Kidney tubule cell (primary cell): Measurements from ENCODE around the gene ARHGEF9.
A peak's percentile ranks its signal among the peaks of the same experiment; 100 is the strongest.
"Not testable (repeated sequence)": the region's sequence is repeated elsewhere in the genome, so short reads cannot be mapped to it uniquely, and the experiment has no call there.

Experiments used
- DNase-seq: peaks from one replicate; pipeline ENCODE4 v3.0.0-alpha.2; 2018; ENCODE audit warnings: low spot score

ARHGEF9 gene

DNA sequence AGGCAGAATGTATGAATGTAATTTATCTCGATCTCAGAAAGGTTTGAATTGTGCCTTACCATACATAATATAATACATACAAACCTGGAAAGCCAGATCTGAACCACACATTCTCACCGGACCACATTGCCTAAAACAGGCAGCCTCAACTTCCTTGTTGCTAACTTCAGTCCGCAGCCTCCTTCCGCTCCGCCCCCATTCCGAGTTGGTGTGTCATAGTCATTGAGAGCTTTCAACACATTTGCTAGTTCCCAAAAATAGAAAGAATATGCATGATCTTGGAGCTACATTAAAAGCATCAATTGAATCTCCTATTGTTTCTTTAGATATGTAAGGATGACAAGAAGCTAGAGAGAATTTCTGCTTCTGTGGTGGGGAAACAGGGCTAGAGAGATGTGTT, 127.2 kb downstream of the ARHGEF9 start:
- DNase-seq: peak; percentile 53

DNA sequence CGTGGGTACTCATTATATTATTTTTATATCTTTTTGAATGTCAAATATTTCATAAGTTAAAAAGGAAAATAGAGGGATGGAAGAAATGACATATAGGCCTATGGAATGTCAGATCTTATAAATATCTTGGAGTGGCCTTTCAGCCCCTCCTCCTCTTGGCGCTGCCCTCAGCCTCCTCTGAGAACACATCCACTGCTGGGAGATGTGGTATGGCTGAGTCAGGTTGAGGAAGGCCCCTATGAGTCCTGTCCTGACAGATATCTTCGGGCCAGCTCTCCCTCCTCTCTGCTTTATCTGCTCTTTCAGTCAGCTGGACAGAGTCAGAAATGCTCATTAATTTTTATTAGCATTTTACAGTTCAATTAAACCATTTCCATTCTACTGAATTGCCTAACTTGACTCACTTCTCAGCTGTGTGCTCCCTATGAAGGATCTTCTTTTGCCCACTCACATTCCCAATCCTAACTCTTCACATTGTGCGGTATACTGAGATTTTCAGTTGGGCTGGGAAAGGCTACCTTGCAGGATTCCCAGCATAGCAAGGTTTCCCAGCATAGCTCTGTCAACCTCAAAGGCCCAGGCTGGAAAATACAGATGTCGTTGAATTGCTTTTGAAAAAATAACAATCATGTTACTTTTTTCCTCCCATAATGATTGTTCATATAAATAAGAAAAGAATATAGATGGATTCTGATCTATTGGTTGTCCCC, 128.0 kb downstream of the ARHGEF9 start:
- DNase-seq: peak; percentile 30

DNA sequence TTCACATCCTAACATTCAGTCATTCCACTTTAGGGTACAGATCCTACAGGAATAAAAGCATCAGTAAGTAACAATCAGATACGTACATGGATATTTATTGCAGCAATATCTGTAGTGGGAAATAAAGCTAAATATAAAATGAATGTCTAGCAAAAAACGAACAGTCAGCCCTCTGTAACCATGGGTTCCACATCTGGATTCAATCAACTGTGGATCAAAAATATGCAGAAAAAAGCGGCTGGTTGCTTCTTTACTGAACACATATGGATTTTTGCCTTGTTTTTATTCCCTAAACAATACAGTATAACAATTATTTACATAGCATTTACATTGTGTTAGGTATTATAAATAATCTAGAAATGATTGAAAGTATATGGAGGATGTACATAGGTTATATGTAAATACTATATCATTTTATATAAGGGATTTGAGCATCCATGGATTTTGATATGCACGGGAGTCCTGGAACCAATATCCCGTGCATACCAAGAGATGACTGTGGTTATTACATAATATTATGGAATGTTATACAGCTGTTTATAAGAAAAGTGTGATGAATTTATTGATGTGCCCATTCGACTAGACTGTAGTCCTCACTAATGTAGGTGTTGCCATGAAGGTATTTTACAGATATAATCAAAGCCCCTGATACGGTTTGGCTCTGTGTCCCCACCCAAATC, 132.8 kb downstream of the ARHGEF9 start:
- no peak for DNase-seq

DNA sequence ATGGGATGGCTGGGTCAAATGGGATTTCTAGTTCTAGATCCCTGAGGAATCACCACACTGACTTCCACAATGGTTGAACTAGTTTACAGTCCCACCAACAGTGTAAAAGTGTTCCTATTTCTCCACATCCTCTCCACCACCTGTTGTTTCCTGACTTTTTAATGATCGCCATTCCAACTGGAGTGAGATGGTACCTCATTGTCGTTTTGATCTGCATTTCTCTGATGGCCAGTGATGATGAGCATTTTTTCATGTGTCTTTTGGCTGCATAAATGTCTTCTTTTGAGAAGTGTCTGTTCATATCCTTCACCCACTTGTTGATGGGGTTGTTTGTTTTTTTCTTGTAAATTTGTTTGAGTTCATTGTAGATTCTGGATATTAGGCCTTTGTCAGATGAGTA, 139.3 kb downstream of the ARHGEF9 start:
- not testable (repeated sequence) for DNase-seq

DNA sequence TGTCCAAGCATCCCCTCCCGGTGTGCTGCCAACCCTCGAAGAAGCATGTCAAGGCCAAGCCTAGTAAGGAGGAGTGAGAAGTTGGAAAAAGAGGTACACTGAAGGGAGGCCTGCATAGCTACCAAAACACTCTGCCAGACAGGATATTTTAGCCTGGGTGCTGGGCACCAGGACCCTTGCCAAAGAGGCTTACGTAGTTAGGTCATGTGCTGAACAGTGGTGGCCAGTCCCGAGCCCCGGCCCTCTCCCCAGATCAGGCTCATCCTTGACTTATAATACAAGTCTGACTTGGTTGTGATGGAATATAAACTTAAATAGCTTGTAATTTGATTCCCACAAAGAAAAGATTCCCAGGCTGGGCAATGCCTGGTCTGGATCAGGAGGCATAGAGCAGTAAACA, 149.3 kb downstream of the ARHGEF9 start:
- no peak for DNase-seq

DNA sequence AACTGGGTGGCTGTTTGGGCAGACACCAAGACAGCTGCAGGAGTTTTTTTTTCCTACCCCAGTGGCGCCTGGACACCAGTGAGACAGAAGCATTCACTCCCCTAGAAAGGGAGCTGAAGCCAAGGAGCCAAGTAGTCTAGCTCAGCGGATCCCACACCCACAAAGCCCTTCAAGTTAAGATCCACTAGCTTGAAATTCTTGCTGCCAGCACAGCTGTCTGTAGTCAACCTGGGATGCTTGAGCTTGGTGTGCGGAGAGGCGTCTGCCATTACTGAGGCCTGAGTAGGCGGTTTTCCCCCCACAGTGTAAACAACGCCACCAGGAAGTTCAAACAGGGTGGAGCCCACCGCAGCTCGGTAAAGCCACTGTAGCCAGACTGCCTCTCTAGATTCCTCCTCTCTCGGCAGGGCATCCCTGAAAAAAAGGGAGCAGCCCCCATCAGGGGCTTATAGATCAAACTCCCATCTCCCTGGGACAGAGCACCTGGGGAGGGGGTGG, 171.4 kb downstream of the ARHGEF9 start:
- no peak for DNase-seq

DNA sequence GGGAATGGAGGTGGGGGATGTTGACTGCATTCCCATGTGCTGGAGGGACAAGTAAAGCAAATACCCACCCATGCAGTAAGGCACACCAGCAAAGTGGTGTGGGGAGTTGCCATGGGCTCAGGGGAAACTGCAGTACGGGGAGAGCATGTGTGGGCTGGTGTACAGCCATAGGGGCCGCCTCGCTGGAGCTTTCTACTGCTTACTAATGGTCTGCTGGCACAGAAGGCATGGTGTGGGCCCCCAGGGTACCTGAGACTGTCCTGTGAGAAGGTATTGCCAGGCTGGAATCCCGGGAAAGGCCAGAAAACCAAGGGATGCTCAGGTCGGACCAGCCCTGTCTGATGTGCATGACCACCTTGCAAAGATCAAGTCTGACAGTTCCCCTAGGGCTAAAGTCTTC, 199.1 kb downstream of the ARHGEF9 start:
- DNase-seq: no peak
